ENCODE data around the gene PARD3. TPM values are rescaled to one million over a fixed set of nuclear protein-coding genes. Genes with fewer than 3 reads are reported as not detected.

The PARD3 gene
- total and polyA plus RNA-seq, 3 donors from 2014 or later, result 31.8 to 59.5 (median 49.5) TPM

DNA sequence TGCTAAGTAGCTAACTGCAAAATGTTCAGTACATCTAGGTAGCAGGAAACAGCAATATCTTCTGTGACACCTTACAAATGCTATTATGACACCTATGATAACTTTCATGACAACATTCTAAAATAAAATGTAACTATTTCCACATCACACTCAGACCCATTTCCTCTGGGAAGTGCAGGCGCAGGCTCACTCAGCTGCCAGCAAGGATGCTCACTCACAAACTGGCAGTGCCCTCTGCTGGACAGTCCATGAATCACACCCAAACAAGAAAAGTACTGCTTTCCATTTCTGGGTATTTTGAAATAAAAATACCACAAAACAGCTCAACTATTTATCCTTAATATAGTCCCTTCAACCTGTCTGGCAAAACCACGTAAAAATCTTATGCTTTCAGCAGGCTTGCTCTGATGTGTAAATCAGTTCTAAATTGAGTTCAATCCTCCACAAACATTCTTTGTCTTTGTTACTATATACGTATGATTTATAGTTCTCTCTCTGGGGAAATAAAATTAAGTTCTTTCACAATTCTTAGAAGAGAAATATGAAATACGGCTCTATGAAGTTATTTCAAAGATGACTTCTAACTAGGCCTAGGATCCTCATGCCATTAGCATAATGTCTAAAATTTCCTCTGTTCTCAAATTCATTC is 176.6 kb downstream of the PARD3 start:
- peaks cover 5% of the 10 kb centered on the region for H3K4me1 ChIP-seq
- peak; percentile 89 for DNase-seq
- WGBS, 2 donors, result 41 to 45% methylated on average over 4 of the region's 4 CpGs
- no peaks in the 10 kb centered on the region for H3K27me3 ChIP-seq
- H3K36me3 ChIP-seq (ENCODE audit: low read depth, missing control alignments), result no peaks in the 10 kb centered on the region
- TF ChIP-seq POLR2A (IDR thresholded peaks at IDR 0.05), result no peak
- TF ChIP-seq, protein P1, sequence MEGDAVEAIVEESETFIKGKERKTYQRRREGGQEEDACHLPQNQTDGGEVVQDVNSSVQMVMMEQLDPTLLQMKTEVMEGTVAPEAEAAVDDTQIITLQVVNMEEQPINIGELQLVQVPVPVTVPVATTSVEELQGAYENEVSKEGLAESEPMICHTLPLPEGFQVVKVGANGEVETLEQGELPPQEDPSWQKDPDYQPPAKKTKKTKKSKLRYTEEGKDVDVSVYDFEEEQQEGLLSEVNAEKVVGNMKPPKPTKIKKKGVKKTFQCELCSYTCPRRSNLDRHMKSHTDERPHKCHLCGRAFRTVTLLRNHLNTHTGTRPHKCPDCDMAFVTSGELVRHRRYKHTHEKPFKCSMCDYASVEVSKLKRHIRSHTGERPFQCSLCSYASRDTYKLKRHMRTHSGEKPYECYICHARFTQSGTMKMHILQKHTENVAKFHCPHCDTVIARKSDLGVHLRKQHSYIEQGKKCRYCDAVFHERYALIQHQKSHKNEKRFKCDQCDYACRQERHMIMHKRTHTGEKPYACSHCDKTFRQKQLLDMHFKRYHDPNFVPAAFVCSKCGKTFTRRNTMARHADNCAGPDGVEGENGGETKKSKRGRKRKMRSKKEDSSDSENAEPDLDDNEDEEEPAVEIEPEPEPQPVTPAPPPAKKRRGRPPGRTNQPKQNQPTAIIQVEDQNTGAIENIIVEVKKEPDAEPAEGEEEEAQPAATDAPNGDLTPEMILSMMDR (IDR thresholded peaks at IDR 0.05), result peak; percentile 92 to 95 (median 94)
- H3K27ac ChIP-seq, result no peak overlapping the region
- no peak overlapping the region for H3K4me3 ChIP-seq
- no peaks in the 10 kb centered on the region for H3K9me3 ChIP-seq
- intact Hi-C loops (cut with DNase I; ENCODE audit: low total_unique reads), result loop anchor here (10.0 kb wide), 2 partner anchors 1304 to 1444 kb away; partner anchors contain the start of gene NRP1

DNA sequence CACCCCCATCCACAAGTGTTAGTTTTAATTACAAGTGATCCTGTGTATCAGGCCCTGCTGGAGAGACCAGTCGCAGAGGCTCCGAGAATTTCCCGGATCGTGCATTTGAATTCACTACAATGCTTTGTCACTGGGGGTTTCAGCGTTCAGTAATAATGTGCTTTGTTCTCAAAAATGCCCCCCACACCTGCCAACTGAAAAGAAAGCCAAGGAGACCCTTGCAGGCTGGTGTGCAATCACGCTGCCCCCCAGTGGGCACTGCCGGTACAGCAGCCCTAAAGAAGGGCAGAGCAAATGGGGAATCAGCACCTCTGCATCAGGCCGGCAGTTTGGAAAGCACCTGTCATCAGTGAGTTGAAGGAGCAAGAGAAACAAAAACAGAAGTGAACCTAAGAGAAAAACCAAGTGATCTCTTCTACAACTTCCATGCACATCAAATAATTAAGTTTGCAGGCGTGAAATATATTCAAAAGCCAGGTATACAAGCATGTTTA is 177.6 kb downstream of the PARD3 start:
- H3K27ac ChIP-seq, result no peak overlapping the region
- no peaks in the 10 kb centered on the region for H3K27me3 ChIP-seq
- H3K4me1 ChIP-seq, result peaks cover 5% of the 10 kb centered on the region
- WGBS, 2 donors, result 42 to 46% methylated on average over 9 of the region's 9 CpGs
- DNase-seq, result peak; percentile 78
- H3K36me3 ChIP-seq (ENCODE audit: low read depth, missing control alignments), result no peaks in the 10 kb centered on the region
- no peaks in the 10 kb centered on the region for H3K9me3 ChIP-seq
- intact Hi-C loops (cut with DNase I; ENCODE audit: low total_unique reads), result loop anchor here (10.0 kb wide), 2 partner anchors 1303 to 1443 kb away; partner anchors contain the start of gene NRP1
- H3K4me3 ChIP-seq, result no peak overlapping the region
- TF ChIP-seq POLR2A (IDR thresholded peaks at IDR 0.05), result no peak
- TF ChIP-seq, protein P1 (IDR thresholded peaks at IDR 0.05), result peak; percentile 74 to 98 (median 88)

DNA sequence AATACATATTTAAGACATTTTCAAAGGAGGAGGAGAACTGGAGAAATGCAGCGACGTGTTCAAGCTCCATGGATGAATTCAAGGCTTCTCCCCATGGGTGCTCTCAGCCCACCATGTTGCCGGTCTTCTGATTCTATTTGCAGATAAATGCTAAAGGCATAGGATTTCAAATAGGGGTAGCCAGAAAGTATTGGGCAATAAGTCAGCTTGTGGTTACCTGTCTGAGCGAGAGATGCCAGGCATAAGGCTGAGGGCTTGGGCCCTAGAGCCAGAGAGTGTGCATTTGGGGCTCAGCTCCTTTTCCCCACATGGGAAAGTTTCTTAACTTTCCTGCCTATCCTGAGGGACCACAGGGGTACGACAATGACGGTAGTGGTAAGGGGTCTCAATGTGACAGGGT is 180.0 kb downstream of the PARD3 start:
- TF ChIP-seq POLR2A (IDR thresholded peaks at IDR 0.05), result no peak
- TF ChIP-seq, protein P1 (IDR thresholded peaks at IDR 0.05), result no peak
- Histone ChIP-seq H3K36me3 (ENCODE audit: low read depth, missing control alignments) (no peaks in the 10 kb centered on the region), H3K27me3 (no peaks in the 10 kb centered on the region), H3K4me3 (no peak overlapping the region), H3K4me1 (peaks cover 5% of the 10 kb centered on the region), H3K27ac (no peak overlapping the region), H3K9me3 (no peaks in the 10 kb centered on the region)
- WGBS, 2 donors, result 95% methylated on average over 6 of the region's 6 CpGs
- DNase-seq, result no peak
- intact Hi-C loops (cut with DNase I; ENCODE audit: low total_unique reads), result loop anchor here (10.0 kb wide), 2 partner anchors 1300 to 1440 kb away; partner anchors contain the start of gene NRP1

DNA sequence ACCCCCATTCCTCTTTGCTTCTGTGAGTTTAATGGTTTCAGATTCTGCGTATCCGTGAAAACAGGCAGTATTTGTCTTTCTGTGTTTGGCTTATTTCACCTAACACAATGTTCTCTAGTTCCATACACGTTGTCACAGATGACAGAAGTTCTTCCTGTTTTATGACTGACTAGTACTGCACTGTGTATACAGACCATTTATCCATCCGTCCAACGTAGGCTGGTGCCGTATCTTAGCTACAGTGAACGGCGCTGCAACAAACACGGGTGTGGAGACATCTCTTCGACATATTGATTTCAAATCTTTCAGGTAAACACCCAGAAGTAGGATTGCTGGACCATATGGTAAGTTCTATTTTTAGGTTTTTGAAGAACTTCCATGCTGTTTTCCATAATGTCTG is 181.7 kb downstream of the PARD3 start:
- no peak for TF ChIP-seq POLR2A (IDR thresholded peaks at IDR 0.05)
- TF ChIP-seq, protein P1 (IDR thresholded peaks at IDR 0.05), result no peak
- Histone ChIP-seq H3K4me3 (no peak overlapping the region), H3K27me3 (no peaks in the 10 kb centered on the region), H3K4me1 (peaks cover 5% of the 10 kb centered on the region), H3K9me3 (no peaks in the 10 kb centered on the region), H3K36me3 (ENCODE audit: low read depth, missing control alignments) (no peaks in the 10 kb centered on the region), H3K27ac (no peak overlapping the region)
- intact Hi-C loops (cut with DNase I; ENCODE audit: low total_unique reads), result loop anchor here (10.0 kb wide), 2 partner anchors 1299 to 1439 kb away; partner anchors contain the start of gene NRP1
- WGBS, 2 donors, result 88 to 90% methylated on average over 10 of the region's 10 CpGs
- no peak for DNase-seq
